ENCODE data around the gene PPM1N.

- TF ChIP-seq CTCF (IDR thresholded peaks at IDR 0.05) (no peak), POLR2A (IDR thresholded peaks at IDR 0.05) (no peak), POLR2AphosphoS5 (IDR thresholded peaks at IDR 0.05) (no peak)
Observed at GRCh38 chr19:45468803-45469131, 29.5 kb upstream of the PPM1N start.

Data from stomach (tissue), 4 donors.